Measurements from ENCODE around the gene RBSN.
"Not testable (repeated sequence)": the region's sequence is repeated elsewhere in the genome, so short reads cannot be mapped to it uniquely, and the experiment has no call there.

Gene RBSN

DNA sequence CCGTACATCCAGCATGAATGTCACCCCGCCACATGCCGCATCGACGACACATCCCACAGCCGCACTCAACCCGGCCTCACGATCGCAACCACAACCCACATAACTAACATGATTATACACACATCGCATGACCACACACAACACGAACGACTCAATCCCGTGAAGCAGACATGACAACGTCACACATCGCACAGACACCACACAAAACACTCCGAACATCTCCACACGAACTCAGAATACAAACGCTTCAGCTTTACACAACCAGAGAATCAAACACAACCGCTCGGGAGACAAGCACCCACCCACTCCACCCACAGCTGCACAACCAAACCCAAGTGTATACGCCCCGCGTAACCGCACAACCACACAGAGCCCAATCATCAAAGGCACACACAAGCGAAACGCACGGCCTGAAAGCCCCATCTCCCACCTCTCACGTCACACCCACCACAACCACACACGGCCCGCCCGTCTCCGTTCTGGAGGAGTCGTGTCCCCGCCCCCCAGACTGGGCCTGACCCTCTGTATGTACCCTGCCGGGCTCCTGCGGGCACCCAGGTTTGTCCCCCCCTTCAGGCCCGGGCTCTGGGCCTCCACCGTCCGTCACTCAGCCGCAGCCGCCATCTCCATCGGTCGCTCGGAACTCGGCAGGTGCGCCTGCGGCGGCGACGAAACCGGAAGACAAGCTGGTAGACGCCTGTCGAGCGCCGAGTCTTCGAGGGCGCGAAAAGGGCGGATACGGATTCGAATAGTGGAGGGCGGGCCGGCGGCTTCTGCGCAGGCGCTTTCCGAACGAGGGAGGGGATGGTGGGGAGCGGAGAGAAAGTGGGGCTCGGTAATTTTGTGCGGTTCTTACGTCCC is at the start of gene RBSN:
TSS of gene RBSN (minus strand) at position 646 of the 861 bp plus-strand sequence. CDS start 3,028 bp downstream, outside the sequence.
- peak; percentile 93 for DNase-seq (ENCODE audit: low spot score)

GRCh38 chr3:15148614-15149013 is 49.7 kb upstream of the RBSN start:
- DNase-seq (ENCODE audit: low spot score) = peak; percentile 29

- not testable (repeated sequence) for DNase-seq (ENCODE audit: low spot score)
Measured at GRCh38 chr3:15136885-15137284, 37.9 kb upstream of the RBSN start.

DNA sequence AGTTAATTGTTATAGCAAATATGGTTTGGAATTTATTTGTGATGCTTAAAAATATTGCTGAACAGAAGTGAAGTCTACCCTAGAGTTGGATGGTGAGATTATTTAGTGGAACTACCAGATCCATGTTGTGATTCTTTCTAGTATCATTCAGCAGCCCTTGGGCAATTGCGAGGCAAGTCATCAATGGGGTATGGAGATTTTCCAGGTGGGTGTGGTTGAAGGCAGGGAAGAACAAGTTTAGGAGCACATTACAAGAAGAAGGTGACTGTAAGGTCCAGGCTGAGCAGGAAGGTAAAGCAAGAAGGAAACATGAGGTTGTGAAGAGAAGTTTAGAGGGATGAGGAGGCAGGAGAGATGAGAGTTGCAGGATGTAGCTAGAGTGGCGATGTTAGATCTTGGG is 36.0 kb upstream of the RBSN start:
- DNase-seq (ENCODE audit: low spot score) = not testable (repeated sequence)

DNA sequence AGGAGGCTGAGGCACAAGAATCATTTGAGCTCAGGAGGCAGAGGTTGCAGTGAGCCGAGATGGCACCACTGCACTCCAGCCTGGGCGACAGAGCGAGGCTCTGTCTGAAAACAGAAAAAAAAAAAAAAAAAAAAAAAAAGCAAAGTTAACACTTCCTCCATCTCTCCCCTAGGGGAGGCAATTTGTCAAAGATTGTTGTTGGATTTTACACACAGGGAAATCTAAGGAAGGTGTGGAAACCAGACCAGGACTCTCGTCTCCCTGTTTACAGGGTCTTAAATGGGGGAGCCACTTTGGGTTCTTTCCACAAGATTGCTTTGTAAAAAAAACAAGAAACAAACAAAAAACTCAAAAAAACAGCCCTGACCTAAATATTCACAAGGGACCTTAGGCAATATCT is 29.5 kb upstream of the RBSN start:
- DNase-seq (ENCODE audit: low spot score) = not testable (repeated sequence)

- not testable (repeated sequence) for DNase-seq (ENCODE audit: low spot score)
Measured at GRCh38 chr3:15126975-15127374, 28.0 kb upstream of the RBSN start.

GRCh38 chr3:15122398-15122797 is 23.4 kb upstream of the RBSN start:
- DNase-seq (ENCODE audit: low spot score) = no peak

GRCh38 chr3:15121936-15122335 is 23.0 kb upstream of the RBSN start:
- no peak for DNase-seq (ENCODE audit: low spot score)

DNA sequence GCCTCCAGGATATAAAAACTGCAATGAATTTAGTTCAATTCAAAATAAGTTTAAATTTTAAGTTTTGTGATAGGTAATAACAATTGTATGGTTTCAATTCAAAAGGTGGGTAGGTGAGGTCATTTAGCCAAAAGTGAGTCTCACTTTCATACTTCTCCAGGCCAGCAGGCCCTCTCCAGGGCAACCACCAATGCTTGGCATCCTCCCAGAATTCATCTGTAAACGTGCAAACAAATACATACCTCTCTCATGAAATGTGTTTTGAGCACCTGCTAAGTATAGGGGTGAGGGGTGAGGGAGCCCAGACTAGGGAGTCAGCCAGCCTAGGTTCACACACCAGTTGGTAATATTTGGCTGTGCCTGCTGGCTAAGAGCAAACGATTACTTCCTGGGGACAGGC is 22.0 kb upstream of the RBSN start:
- no peak for DNase-seq (ENCODE audit: low spot score)

DNA sequence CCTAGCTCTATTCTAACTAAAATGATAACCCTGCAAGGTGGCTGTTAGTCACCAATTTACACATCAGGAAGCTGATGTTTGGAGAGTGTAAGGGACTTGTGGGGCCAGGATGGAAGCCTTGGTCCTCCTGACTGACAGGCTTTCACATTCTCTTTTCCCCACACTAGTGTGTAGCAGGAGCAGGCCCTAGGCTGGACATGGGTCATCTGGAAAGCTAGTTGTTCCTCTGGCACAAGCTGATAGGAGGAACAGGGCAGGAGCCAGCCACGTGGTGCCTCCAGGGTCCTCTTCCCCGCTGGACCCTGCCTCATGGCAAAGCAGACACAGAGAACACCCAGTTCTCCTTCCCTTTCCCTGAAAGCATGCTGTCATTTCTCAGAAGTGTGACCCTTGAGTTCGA is 18.1 kb upstream of the RBSN start:
- no peak for DNase-seq (ENCODE audit: low spot score)

DNA sequence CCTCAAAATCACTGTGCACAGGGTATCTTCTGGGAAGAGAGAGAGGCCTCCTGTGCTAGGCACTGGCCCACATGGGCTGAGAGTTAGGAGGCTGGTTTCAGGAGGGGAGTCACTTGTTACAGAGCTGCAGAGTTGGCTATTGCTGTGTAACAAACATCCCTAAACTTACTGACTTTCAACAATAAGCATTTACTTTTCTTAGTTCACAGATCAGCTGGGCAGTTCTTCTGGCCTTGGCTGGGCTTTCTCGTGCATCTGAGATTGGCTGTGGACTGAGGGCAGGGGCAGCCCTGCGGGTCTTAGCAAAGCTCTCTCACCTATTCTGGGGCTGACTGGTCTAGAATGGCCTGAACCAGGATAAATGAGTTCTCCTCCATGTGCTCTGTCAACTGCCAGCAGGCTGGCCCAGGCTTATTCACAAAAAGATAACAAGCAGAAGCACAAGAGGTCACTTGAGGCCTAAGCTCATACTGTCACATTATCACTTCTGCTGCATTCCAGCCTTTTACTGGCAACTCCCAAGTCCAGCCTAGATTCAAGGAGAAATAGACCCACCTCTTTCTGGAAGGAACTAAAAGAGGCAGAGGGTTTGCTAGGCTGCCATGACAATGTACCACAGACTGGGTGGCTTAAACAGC is 17.2 kb upstream of the RBSN start:
- DNase-seq (ENCODE audit: low spot score) = no peak

- no peak for DNase-seq (ENCODE audit: low spot score)
Measured at GRCh38 chr3:15114466-15115358, 15.8 kb upstream of the RBSN start.

DNA sequence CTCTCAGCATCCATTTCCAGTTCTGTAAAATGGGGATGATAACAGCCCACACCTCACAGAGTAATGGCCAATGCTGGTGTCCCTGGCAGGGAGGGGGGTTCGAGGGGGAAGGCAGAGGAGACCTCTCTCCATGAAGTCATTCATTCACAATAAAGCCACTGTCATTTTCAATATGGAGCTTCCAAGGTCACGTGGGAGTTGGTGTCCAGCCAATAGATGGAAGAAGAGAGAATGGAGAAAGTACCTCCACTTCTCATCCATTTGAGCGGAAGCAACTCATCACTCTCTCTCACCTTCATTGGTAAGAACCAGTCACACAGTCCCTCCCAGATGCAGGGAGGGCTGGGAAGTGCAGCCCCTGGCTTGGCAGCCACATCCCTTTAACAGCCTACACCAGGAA is 14.9 kb upstream of the RBSN start:
- DNase-seq (ENCODE audit: low spot score) = no peak

GRCh38 chr3:15113471-15113870 is 14.5 kb upstream of the RBSN start:
- peak; percentile 65 for DNase-seq (ENCODE audit: low spot score)

DNA sequence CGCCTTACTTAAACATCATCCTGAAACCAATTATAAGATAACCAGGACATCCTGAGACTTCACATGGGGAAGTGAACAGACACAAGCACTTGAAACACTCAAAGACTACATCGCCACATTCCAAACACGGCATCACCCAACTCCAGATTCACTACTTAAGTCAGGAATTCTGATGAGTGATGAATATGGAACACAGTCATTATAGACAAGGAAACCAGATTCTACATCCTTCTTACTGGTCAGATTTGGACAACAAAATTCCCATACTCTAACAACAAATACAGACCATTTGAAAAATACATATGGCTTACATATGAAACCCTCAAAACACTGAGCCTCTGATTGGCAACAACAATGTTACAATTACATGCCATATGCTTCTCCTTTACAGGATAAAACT is 13.1 kb upstream of the RBSN start:
- no peak for DNase-seq (ENCODE audit: low spot score)

- DNase-seq (ENCODE audit: low spot score) = no peak
Measured at GRCh38 chr3:15110206-15110605, 11.3 kb upstream of the RBSN start.

DNA sequence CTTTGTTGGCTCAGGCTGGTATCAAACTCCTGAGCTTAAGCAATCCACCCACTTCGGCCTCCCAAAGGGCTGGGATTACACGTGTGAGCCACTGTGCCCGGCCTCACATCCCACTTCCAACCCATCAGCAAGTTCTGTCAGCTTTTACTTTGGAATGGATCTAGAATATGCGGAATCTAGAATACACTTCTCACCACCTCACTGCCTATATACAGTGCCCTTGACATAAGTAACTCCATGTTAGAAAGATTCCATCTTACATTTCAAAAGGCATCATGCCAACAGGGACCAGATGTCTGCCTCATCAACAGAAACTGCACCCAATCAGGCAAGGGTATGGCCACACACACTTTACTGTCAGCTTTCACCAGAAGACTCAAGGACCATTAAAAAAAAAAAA is 9.9 kb upstream of the RBSN start:
- DNase-seq (ENCODE audit: low spot score) = no peak

GRCh38 chr3:15108082-15108545 is 9.2 kb upstream of the RBSN start:
- peak; percentile 62 for DNase-seq (ENCODE audit: low spot score)

DNA sequence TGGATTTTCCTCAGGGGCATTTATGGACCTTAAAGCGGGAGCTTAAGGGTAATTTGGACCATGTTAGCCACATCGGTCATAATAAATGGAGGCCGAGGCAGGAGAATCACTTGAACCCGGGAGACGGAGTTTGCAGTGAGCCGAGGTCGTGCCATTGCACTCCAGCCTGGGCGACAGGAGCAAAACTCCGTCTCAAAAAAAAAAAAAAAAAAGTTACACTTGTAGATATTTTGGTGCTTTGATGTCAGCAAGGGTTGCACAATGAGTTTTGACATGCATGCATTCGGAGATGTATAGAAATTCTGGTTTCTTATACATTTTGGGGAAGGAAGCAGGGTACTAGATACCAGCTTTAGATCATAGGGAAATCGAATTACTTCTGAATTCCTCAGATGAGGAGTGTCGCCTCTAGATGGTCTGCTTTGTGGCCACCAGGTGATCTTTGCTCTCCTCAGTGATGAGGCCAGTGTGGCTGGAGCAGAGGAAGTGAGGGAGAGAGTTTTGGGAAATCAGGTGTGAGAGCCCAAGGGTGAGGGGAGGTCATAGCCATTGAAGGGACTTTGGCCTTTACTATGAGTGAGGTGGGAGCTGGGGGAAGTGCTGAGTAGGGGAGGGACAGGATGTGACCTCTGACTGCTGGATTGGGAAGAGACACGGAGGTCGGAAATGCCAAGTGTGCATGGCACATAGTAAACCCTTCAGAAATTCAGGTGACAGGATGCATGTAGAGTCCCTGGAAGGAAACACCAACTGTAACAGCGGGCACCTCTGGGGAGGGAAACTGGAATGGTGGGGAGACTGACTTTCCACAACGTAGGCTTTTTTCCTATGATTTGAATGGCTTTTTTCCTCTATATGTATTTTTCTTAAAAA is 8.4 kb upstream of the RBSN start:
- no peak for DNase-seq (ENCODE audit: low spot score)

DNA sequence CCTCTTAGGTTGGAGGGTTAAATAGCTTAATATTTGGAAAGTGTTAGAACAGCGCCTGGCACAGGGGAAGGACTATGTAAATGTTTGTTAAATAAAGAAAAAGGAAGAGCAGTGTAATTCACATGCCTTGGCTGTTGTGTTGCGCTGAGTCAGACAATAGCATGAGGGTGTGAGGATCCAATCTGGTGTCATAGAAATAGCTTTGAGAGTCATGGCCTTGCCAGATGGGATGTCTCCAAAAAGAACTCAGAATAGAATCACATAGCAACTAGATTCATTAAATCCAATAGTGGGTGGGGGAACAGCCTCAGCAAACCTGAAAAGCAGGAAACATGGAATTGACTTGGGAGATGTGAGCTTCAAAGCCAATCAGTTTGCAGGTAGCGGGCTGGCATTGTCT is 3.9 kb upstream of the RBSN start:
- DNase-seq (ENCODE audit: low spot score) = no peak

GRCh38 chr3:15102256-15102655 is 3.3 kb upstream of the RBSN start:
- DNase-seq (ENCODE audit: low spot score) = no peak

All from SW480 (cell line).